DND-41 (cell line): ENCODE data around the gene MINDY1.

Source experiments
- EZH2 ChIP-seq: IDR thresholded peaks from 3 replicates; pipeline ENCODE4 v1.6.1; 2012; ENCODE audit warnings: borderline replicate concordance, low read depth, mild to moderate bottlenecking, moderate library complexity, low read length, inconsistent platforms; ENCODE audit not compliant: severe bottlenecking
- TF ChIP-seq, protein P1 (sequence below): IDR thresholded peaks from 2 replicates; pipeline ENCODE4 v1.5.1; 2012; ENCODE audit warnings: borderline replicate concordance, low read length, moderate library complexity, mild to moderate bottlenecking; ENCODE audit not compliant: poor library complexity, severe bottlenecking; ENCODE audit errors: extremely low read depth

DNA sequence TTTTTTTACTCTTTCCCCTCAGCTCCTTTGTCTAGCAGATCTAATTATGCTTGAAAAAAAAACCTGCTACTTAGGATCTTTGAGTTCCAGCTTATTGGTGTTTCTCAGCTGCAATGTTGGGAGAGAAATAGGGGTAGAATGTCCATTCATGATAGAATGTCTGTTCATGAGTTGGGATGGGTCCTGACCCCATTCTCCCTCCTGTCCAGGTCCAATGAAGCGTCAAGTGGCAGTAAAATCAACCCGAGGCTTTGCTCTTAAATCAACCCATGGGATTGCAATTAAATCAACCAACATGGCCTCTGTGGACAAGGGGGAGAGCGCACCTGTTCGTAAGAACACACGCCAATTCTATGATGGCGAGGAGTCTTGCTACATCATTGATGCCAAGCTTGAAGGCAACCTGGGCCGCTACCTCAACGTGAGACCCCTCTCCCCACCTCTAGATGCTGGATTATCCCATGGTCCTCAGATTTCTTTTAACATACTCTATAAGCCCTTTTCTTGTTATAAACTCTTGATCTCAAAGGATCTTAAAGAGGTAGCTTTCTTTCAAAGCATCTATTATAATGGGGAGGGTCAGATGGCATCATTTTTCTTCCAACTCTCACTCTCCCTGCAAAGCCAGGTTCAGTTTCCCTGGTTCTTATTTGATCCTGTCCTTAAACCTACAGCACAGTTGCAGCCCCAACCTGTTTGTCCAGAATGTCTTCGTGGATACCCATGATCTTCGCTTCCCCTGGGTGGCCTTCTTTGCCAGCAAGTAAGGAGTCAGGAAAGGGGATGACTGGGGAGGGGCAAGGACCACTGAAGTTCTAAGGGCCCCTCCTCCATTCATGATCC lies 43.2 kb downstream of the MINDY1 start:
- TF ChIP-seq, protein P1, sequence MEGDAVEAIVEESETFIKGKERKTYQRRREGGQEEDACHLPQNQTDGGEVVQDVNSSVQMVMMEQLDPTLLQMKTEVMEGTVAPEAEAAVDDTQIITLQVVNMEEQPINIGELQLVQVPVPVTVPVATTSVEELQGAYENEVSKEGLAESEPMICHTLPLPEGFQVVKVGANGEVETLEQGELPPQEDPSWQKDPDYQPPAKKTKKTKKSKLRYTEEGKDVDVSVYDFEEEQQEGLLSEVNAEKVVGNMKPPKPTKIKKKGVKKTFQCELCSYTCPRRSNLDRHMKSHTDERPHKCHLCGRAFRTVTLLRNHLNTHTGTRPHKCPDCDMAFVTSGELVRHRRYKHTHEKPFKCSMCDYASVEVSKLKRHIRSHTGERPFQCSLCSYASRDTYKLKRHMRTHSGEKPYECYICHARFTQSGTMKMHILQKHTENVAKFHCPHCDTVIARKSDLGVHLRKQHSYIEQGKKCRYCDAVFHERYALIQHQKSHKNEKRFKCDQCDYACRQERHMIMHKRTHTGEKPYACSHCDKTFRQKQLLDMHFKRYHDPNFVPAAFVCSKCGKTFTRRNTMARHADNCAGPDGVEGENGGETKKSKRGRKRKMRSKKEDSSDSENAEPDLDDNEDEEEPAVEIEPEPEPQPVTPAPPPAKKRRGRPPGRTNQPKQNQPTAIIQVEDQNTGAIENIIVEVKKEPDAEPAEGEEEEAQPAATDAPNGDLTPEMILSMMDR, result no peak
- no peak for TF ChIP-seq EZH2
